ENCODE results near the gene FLYWCH1. TPM values are rescaled to one million over a fixed set of nuclear protein-coding genes. Genes with fewer than 3 reads are reported as not detected.

FLYWCH1 gene
- polyA plus RNA-seq, 4 donors, result 19.3 to 40.9 (median 25.4) TPM

- DNase-seq (ENCODE audit: low read depth in 4 of 4, low spot score in 2 of 4), result no peak
These were observed 55.1 kb downstream of the FLYWCH1 start for GRCh38 chr16:2966808-2967191.

- no peak for DNase-seq (ENCODE audit: low read depth in 4 of 4, low spot score in 2 of 4)
These were observed 55.5 kb downstream of the FLYWCH1 start for GRCh38 chr16:2967211-2967631.

GRCh38 chr16:2967721-2968161, 56.0 kb downstream of the FLYWCH1 start:
- no peak for DNase-seq (ENCODE audit: low read depth in 4 of 4, low spot score in 2 of 4)

- DNase-seq (ENCODE audit: low read depth in 4 of 4, low spot score in 2 of 4), result no peak
These were observed 56.6 kb downstream of the FLYWCH1 start for GRCh38 chr16:2968368-2968737.

DNA sequence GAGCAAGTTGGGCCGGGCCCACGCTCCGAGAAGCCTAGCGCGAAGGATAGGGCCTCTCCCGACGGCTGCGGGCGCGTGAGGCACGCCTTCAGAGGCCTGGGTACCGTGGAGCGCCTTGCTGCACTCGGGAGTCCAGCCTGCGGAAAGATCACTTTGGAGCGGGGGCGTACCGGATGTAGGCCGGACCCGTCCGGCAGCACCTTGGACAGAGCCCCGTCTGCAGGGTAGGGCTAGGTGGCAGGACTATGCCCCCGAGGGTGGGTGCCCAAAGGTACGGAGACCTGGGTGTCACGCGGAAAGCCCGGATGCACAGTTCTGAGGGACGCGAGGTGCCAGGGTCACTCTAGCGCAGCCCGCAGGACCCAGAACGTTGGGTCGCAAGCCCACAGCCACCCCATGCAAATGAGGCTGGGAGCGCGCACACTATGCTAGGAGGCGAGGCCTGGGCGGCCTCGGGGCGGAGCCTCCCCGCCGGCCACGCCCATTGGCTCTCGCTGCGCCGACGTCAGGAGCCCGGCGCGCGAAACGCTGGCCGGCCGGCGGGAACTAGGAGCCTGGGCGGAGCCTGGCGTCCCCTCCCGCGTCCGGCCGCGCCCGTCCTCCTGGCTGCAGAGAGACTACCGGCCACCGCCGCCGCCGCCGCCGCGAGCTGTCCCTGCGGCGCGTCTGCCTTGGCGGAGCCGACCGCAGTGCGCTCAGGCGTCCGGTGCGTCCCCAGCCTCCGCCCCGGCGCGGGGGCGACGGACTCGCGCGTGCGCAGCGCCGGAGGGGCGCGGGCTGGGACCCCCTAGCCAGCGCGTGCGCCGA, 57.2 kb downstream of the FLYWCH1 start, which contains the start of gene PAQR4:
TSS of gene PAQR4 (plus strand) at position 611 of the 807 bp plus-strand sequence. CDS start 327 bp downstream, outside the sequence.
- DNase-seq (ENCODE audit: low read depth in 4 of 4, low spot score in 2 of 4), result peak; percentile 72 to 82 (median 78)

GRCh38 chr16:2969545-2970521, 58.1 kb downstream of the FLYWCH1 start:
- no peak for DNase-seq (ENCODE audit: low read depth in 4 of 4, low spot score in 2 of 4)

DNA sequence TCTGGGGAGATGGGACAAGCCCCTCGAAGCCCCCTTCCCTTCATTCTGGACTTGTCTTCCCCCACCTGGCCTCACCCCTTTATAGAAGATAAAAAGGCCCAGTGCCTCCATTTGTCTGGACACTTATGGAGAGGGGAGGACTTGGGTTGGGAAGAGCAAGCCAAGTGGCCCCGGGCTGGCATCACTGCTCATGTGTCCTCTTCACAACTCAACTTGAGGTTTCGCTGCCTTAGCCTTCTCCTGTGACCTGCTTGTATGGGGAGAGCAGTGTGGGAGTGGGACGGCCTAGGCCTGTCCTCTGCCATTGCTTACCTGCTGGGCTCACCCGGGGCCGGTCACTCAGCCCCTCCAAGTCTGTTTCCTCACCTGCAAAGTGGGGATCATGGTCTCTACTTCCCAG, 58.8 kb downstream of the FLYWCH1 start:
- DNase-seq (ENCODE audit: low read depth in 4 of 4, low spot score in 2 of 4), result no peak

- no peak for DNase-seq (ENCODE audit: low read depth in 4 of 4, low spot score in 2 of 4)
These were observed 59.6 kb downstream of the FLYWCH1 start for GRCh38 chr16:2971134-2971984.

- no peak for DNase-seq (ENCODE audit: low read depth in 4 of 4, low spot score in 2 of 4)
These were observed 60.5 kb downstream of the FLYWCH1 start for GRCh38 chr16:2971985-2972784.

GRCh38 chr16:2973093-2973492, 61.4 kb downstream of the FLYWCH1 start:
- no peak for DNase-seq (ENCODE audit: low read depth in 4 of 4, low spot score in 2 of 4)

DNA sequence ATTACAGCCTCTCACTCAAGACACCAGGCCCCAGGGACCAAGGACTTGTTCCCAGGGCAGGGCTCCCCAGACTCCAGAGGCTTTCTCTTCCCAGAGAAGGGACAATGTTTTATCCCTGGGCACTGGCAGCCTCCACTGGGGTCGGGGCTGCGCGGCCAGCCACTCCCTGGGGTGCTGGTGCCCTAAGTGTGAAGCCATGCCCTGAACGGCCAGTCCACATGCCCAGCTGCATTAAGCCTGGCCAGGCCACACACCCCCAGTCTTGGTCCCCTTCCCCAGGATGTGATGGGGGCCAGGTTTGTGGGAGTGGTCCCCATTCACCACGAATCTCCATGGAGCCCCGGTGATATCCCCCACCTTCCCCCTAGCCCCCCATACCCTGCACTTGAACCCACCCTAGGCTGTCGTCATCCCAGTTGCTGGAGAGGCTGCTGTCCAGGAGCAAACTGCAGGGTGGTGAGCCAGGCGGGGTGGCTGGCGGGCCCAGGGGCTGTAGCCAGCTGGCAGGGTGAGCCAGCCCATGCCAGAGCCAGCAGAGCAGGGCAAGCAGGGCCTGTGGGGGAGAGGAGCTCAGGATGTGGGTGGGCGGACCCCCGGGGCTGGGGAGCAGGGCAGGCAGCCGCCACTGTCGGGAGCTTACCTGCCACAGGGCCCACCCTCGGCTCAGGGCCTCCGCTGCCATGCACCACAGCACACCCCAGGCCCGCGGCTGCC, 62.0 kb downstream of the FLYWCH1 start:
- no peak for DNase-seq (ENCODE audit: low read depth in 4 of 4, low spot score in 2 of 4)

DNA sequence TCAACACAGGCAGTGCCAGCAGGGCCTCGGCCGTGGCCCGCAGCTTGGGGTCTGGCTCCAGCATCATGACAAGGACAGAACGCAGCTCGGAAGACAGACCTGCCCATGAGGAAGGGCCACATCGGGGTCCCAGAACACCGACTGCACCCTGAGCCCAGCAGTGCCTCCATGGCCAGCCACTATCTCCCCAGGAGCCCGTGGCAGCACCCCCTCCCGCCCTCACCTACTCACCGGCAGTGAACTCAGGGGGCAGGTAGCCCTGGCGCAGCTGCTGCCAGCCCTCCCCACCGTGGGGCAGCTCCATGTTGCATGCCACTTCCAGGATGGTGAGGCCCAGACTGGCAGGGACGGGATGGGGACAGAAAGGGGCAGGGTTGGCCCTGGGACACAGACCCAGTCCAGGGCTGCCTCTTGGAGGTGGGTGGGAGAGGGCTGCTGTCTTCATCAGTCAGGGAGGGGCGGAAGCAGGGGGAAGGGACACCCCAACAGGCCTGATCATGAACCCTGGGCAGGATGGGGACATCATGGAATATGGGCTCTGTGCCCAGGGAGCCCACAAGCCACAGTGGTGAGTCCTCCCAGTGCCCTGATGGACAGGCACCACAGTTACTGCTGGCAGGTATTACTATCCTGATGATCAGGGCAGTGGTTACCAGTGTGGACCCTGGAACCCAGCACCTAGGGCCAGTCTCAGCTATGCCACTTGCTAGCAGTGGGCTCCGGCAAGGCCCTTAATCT, 62.8 kb downstream of the FLYWCH1 start:
- DNase-seq (ENCODE audit: low read depth in 4 of 4, low spot score in 2 of 4), result no peak

GRCh38 chr16:2975161-2975795, 63.5 kb downstream of the FLYWCH1 start:
- DNase-seq (ENCODE audit: low read depth in 4 of 4, low spot score in 2 of 4), result no peak

DNA sequence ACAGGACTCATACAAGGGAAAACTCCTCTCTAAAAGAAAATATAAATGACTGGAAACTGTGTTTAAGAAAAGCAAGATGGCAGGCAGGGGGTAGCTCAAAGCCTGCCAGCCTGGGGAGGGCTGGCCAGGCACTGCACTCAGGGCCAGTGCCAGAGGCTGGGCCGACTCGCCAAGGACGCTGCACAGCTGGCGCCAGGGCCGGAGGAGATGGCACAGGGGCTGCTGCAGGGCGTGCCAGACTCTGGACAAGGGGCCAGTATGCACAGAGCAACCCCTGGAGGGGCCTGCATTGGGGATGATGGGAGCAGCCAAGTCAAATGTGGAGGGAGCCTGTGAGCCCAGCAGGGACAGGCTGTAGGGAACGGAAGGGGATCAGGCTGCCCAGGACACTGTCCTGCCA, 64.5 kb downstream of the FLYWCH1 start:
- no peak for DNase-seq (ENCODE audit: low read depth in 4 of 4, low spot score in 2 of 4)

- DNase-seq (ENCODE audit: low read depth in 4 of 4, low spot score in 2 of 4), result no peak
These were observed 64.9 kb downstream of the FLYWCH1 start for GRCh38 chr16:2976673-2977072.

GRCh38 chr16:2977440-2977839, 65.7 kb downstream of the FLYWCH1 start:
- no peak for DNase-seq (ENCODE audit: low read depth in 4 of 4, low spot score in 2 of 4)

- no peak for DNase-seq (ENCODE audit: low read depth in 4 of 4, low spot score in 2 of 4)
These were observed 68.0 kb downstream of the FLYWCH1 start for GRCh38 chr16:2979669-2980226.

Measured in left renal cortex interstitium (tissue), 4 donors.